Measurements from ENCODE around the gene FARS2.
A peak's percentile ranks its signal among the peaks of the same experiment; 100 is the strongest.

FARS2 gene

DNA sequence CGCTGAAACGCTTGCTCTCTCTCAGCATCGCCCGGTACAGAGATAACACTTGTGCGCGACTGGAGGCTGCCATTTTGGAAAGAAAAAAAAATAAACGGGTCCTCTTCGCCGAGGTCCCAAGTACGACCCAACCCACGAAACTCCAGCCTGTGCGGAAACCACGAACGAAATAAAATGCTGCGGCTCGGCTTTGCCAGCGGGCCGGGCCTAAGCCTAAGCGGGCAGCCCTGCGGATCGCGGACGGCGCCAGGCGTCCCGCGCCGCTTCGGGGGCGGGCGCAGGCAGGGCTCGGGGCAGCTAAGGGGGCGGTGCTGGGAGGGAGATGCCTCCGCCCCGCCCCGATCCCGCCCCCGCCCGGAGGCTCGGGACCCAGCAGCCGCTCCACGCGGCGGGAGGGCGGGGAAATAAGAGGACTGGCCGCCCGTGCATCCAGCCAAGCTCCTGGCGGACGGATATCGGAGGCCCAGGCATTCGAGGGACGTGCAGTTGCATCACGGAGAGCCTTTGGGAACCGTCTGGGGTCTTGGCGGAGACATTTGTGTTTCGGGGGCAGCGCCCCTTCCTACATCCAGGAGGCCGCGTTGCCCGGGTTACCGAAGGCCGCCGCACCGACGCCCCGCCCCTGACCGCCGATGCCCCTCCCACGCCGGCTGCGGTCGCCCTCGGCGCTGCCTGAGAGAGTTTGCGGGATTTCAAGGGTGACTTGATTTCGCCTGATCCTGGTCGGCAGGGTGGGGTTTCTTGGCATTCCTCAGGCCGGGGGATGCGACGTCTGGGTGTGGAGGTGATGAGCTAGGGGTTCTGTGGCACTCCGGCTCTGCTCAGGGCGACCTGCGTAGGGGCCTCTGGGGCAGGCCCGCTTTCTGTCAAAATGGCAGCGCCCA, at the start of gene FARS2, which contains the start of gene LYRM4:
TSS of gene FARS2 (plus strand) at position 853 of the 884 bp plus-strand sequence.
TSS of gene LYRM4 (minus strand) at position 290 of the 884 bp plus-strand sequence. CDS start at position 73, 217 bp downstream.
- peak; percentile 89 for DNase-seq (ENCODE audit: low spot score)

DNA sequence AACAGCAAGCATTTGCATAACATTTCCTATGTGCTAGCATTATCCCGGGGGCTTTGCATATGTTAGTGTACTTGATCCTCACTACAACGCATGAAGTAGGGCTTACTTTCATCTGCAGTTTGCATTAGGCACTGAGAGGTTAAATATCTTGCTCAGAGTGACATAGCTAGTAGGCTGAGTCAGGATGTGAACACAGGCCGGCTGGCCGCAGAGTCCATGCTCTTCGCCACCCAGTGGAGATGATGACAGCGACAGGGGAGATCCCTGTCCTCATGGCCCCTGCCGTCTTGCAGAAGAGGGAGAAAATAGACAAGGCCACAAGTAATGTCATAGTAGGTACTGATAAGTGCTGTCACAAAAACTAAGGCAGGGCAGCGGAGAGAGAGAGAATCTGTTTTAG, 47.5 kb upstream of the FARS2 start:
- DNase-seq (ENCODE audit: low spot score) = no peak

DNA sequence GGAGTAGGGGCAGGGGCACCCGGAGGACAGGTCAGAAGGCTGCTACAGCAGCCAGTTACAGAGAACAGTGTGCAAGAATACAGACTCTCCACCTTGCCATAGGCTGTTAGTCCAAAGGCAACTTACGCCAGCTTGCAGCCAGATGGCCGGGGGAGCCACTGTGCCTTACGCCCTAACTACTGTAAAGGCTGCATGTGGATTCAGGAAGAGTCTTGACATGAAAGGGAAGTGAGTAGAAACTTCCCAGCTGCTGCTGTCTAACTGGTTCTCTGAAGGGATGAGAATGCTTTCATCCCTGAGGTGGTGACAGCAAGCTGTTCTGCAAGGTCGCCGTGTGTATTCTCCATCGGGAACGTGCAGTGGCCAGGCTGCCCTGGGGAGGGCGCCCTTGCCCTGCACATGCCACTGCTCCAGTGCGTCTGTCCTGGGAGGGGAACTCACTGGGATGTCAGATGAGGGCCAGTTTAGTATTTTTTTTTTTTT, 46.7 kb upstream of the FARS2 start:
- peak; percentile 31 for DNase-seq (ENCODE audit: low spot score)

DNA sequence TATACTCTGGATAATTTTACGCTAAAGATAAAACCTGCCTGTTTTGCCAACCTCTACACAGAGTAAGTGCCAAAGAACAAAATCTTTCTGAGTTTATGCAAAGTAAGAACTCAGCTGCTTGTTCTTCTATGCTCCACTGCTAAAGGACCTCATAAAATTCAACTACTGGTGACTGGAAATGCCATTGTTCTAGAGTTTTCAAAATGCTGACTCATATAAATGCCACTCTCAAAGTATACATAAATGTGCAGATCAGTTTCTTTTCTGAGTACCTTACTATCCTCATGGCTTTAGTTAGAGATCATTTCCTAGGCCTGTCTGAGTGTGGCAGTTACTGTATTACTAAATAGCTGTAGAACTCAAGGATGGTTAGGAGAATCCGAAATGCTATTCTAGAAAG, 46.2 kb upstream of the FARS2 start:
- DNase-seq (ENCODE audit: low spot score) = no peak

DNA sequence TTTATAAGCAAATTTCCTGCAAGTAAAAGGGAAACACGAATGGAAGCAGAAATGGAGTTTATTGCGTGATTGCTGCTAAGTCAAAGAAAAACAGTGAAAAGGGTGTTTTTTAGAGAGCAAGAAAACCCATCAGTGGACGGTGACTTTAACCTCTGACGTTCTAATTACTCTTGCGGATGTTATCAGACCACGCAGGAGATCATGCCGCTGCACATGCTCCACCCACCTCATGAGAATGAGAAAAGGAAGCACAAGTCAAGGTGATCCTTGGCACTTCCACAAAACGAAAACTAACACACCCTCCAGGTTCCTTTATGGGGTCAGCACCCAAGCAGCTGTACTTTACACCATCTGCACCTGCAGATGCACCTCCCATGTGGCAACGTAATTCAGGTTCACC, 45.5 kb upstream of the FARS2 start:
- no peak for DNase-seq (ENCODE audit: low spot score)

DNA sequence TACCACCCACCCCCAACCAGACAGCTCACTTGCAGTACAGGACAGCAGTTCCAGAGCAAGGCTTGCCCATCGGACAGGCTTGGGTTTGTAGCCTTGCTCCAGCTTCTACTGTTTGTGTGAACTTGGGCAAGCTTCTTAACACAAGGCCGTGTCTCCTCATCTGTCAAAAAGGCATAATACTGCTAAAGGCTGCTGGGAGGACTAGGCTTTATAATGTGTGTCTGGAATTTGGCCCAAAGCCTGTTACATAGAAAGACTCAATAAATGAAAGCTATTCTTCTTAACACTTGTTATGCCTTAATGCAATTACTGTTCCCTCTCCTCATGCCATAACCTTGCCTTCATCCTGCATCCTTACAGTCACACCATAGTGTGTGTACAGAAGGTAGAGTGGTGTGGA, 44.0 kb upstream of the FARS2 start:
- no peak for DNase-seq (ENCODE audit: low spot score)

DNA sequence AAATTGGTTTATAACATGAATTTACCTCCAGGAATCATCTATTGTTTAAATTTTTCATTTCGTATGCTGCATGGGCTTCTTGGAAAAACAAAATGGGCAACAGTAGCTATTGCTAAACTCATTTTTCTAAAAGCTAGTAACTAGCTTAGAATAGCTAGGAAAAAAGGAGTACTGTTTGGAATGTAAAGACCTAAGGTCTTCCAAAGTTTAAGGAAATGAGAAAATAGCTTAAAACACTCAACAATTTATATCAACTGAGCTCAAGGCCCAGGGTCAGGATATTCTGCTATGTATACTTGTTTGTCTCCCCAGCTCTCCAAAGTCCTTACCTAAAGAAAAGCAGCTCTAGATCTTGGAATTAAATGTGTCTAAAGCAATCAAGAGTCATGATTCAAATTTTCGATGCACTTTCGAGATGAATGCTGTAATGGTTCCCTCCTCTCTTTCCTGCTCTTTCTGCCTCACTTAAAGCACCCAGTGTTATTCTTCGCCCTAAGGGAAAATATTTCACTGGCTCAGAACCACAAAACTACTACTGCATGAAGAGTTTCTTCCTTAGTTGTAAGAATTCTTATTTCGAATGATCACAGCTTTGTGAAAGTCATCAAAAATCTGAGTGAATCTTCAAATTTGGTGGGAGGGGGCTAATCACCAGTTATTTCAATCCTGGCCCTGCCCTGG, 42.2 kb upstream of the FARS2 start:
- peak; percentile 42 for DNase-seq (ENCODE audit: low spot score)

DNA sequence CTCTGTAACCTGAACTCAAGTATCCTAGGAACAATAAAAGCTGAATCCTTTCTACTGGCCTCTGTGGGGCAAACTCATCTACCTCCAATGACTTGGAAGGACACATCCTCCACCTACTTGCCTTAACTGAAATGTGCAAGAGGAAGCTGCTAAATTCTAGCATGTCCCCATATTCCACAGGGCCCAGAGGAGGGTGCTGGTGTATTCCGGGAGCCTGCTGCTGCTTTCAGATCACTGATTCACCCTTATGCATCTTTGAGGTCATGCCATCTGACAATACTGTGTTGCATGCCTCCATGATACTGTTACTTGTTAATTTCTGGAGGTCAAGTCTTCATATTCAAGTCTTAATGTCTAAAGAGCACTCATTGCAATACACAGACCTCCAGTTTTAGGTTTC, 40.9 kb upstream of the FARS2 start:
- DNase-seq (ENCODE audit: low spot score) = no peak

DNA sequence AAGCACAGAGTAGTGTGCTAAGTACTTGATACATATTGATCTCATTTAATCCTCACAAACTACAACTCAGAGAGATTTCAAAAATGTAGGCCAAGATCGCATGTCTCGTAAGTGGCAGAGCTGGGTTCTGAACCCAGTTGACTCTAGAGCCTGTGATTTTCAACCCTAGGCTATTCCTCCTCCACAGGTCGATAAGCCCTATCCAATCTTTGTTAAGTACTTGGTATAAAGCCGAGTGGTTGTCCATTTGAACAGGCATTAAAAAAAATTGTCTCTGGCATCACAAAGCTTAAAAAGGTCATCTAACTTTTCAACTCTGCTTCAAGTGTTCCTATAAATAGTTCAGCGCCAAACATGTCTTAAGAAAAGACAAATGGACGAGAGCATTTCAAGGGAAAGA, 38.0 kb upstream of the FARS2 start:
- DNase-seq (ENCODE audit: low spot score) = no peak

DNA sequence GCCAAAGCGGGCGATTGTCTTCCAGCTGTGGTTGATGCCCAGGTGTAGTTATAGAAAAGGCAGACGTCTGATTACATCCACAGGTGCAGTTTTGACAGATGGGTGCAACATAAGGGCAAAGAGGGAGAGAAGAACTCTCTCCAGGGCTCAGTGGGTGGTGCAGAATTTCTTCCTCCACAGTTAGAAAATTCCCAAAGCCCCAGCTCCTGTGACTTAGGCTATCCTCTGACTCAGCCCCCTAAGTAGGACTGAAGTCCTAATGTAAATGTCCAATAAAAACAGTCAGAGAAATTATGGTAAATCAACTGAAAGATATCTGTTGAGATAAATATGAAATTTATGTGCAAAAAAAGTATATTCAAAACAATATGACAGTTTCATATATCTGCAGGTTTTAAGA, 32.0 kb upstream of the FARS2 start:
- no peak for DNase-seq (ENCODE audit: low spot score)

DNA sequence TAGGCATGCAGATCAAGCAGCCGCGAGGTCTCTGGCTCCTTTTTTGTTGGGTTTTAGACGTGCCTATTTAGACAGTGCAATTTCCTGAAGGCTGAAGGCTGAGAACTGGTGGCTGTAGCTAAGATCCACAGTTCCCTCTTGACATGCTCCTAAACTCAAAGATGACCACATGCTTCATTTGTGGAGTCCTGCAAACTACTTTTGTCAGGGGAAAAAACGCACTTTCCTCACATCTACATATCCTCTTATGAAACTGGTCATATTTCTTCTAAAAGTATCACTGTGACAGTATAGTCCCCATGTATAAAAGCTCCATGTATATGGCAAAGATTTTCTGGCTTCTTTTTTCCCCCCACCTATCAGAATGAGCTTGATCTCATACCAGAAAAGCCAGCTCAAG, 31.2 kb upstream of the FARS2 start:
- DNase-seq (ENCODE audit: low spot score) = no peak

DNA sequence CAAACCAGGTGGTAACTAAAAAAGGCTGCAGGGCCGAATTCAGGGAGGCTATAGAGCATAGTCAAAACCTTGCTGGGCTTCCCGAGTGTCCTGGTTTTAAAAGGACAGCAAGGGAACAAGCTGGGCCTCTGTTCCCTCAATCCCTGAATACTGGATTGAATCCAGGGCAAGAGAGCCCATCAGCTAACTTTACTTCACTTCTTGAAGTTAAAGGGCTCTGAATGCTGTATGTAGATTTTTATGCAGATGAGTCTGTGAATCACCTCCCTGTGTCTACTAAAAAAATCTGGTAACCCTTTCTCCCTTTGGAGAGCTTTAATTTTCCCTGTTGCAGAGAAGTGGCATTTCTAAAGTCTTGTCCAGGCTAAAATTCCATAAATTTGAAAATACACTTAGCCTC, 30.0 kb upstream of the FARS2 start:
- DNase-seq (ENCODE audit: low spot score) = peak; percentile 38

DNA sequence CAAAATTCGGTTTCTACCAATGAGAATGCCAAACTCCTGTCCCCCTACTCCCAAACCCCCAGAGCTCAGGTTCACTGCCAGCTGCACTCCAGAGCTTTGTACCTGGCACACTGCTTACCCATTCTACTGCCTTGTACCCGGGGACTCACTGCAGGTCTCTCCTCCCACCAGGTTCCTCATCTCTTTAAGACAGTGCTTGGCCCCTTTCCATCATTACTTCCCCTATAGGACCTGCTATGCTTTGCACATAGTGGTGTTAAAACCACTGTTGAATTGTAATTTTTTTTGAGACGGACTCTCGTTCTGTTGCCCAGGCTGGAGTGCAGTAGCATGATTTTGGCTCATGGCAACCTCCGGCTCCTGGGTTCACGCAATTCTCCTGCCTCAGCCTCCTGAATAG, 26.4 kb upstream of the FARS2 start:
- no peak for DNase-seq (ENCODE audit: low spot score)

DNA sequence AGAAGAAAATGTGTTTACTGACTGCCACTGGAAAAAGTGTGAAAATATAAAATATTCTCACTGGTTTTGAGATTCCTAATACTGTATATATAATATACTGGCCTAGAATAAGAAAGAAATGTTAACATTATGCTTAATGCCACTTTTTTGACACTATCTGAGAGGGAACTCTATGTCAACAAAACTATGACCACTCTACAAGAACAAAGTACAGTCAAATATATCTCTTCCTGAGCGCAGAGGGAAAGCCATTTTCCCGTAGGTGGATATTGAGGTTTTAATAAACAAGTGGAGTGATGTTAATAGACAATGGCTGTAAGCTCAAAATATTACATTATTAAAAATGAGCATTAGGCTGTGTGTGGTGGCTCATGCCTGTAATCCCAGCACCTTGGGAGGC, 25.5 kb upstream of the FARS2 start:
- DNase-seq (ENCODE audit: low spot score) = no peak

DNA sequence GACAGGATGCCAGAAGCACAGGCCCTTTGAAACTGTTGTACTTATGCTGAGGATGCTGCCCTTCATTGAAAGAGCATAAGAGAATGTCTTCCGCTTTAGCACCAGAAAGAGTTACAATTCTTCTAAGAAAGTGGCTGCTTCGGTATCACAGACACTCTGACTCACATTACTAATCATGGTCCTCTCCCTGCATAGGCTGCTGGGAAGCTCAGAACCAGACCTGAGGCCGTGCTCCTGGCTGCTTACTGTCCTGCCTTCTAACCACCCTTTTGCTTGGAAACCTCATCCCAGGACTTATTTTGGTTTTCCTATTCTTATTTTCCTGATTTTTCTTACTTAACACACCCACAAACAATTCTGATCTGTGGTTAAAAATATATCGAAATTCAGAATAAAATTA, 23.5 kb upstream of the FARS2 start:
- no peak for DNase-seq (ENCODE audit: low spot score)

DNA sequence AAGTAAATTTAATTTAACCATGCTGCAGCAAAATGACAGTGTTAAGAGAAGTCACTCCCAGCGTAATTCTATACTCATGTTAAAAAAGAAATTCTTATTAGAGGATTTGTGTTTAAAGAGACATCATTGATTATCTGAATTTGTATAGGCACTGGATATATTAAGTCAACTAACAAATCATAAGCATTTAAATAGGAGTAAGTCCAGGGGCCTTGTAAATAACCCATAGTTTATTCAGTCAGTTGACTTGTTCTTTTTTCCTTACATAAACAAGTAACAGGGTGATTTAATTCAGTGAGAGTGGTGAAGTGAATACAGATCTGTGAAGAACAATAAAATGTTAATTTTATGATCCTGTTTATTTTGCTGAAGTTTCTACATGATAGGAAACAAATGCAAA, 23.0 kb upstream of the FARS2 start:
- no peak for DNase-seq (ENCODE audit: low spot score)

DNA sequence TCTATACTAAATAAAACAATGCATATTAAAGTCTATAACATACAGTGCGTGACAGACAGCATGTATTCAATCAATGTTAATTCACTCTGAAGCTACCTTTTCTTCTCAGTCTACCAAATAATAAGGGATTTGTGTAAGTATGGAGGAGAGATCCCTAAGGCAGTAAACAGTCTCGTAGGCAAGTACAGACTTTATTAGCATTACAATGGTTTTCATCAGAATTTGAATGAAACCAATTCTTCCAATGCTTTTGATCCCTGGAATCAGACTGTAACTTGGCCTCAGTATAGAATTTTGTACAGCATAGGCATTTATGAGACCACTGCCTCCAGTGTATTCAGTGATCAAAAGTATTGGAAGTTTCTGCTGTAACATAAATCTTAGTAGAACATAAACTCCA, 20.1 kb upstream of the FARS2 start:
- no peak for DNase-seq (ENCODE audit: low spot score)

DNA sequence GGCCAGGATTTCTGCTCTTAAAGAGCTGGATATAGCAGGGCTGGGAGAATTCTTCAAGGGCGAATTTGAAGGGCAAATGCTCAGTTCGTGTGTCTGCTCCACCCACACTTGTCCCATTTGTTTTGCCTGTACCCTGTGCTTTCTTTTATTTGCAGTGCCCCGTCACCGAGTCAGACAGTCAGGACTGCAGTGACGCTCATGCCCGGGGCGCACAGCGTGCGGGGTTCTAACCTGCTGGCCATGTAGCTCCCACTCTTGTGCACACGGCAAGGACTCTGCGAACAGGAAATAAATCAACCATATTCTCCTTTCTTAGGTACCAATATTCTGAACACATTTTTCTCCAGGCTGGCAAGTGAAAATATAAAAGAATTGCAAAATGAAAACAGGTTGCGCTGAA, 18.2 kb upstream of the FARS2 start:
- DNase-seq (ENCODE audit: low spot score) = no peak

DNA sequence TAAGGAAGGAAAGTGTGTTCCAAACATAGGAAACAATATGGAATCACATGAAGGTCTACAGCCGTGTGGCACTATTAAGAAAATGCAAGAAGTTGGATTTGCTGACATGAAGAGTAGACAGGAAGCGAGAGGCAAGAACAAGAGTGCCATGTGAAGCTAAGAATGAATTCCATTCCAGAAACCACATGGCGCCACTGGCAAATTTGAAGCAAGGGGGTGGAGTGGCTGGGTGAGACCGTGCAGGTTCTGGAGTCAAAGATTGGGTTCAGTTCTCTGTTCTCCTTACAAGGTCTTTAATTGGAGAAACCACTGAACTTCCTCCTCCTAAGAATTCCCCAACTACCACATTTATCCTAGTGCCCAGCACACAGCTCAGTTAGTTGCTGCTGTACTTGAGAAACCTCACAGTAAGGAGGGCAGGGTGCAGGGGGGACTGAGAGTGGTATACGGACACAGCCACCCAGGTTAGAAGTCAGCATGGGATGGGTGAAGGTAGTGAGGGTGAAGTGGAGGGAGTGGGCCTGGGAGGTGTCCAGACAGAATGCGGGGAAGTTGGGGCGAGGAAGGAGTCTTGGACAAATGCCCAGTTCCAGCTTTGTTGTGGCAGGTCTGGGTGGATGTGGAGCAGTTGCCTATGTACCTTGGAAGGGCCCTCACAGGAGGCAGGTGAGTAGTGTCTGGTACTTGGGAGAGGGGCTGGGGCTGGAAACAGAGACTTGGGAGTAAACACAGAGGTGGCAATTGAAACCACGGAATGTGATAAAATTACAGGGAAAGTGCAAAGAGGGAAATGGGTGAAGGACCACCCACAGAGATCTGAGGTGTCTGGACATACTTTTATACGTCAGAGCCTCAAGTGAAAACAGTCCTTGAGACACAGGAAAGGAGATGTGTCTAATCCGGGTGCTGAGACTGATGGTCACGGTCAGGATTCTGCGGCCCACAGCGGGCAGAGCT, 14.9 kb upstream of the FARS2 start:
- DNase-seq (ENCODE audit: low spot score) = no peak

DNA sequence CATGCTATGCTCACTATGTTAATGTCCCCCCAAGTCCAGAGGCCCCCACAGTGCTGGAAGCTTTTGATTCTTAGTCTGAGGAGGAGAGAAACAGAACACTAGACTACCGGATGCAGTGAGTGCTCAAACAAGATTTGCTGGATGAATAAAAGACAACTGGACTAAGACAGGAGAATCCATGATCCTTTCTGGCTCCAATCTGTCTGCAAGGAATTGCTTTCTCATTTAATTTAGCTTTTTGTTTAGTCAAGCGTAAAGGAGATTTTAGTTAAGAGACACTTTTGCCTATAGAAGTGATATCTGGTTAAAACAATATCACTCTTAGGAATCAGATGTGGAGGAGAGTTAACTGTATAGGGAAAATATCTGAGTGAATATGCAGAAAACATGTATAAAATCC, 14.1 kb upstream of the FARS2 start:
- no peak for DNase-seq (ENCODE audit: low spot score)

DNA sequence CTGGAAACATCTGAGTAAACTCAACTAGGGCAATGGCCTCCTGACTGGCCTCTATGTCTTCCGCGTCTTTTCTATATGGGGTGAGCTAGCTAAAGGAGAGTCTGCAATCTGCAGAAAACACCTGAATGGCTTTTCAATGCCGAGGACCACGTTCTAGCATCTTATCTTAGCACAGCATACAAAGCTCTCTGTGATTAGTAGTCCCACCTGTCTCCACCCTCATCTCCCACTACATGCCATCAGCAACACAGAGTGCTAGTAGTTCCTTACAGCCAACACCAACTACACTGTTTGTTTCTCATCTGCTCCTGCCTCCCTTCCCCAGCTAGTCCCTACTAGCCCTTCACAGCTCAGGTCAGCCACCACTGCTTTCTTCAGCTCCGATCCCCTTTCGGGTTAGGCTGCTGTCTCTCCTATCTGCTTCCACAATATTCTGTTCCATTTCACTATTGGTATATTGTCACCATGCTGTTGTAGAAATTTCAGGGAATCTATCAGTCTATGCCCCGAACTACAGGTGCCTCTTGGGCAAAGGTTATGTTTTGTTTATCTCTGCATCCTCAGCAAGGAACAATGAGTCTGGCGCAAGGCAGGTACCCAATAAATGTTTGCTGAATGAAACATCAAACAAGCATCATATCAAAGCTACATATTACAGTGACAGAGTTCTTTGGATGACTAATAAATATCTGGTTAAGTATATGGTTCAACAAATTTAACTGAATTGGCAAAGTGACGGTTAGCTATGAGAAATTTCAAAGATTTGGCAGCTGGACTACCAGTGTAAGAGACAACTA, 12.8 kb upstream of the FARS2 start:
- DNase-seq (ENCODE audit: low spot score) = no peak
